Upper lobe of left lung (tissue), 4 donors: ENCODE results near the gene PHAF1.

Experiments used
- CTCF ChIP-seq, 6 experiments: fragments of 450-650 bp in 4 of 6; fragments of 200-600 bp in 2 of 6; sonication (generic) in 2 of 6; IDR thresholded peaks; one replicate each; pipeline ENCODE4 v1.5.1; 2016 to 2019; ENCODE audit warnings: antibody characterized with exemption in 6 of 6
- EP300 ChIP-seq, 4 donors: sonication (generic); formaldehyde crosslinking; IDR thresholded peaks; one replicate each; pipeline ENCODE4 v1.5.1; 2017; ENCODE audit warnings: antibody characterized with exemption in 4 of 4, control low read depth in 2 of 4

- TF ChIP-seq CTCF (IDR thresholded peaks at IDR 0.05) = no peak
- TF ChIP-seq EP300 (IDR thresholded peaks at IDR 0.05) = no peak
These were observed 22.9 kb upstream of the PHAF1 start for GRCh38 chr16:67086822-67087221.
